ENCODE data around the gene HSPA12A.

HSPA12A gene, protein sequence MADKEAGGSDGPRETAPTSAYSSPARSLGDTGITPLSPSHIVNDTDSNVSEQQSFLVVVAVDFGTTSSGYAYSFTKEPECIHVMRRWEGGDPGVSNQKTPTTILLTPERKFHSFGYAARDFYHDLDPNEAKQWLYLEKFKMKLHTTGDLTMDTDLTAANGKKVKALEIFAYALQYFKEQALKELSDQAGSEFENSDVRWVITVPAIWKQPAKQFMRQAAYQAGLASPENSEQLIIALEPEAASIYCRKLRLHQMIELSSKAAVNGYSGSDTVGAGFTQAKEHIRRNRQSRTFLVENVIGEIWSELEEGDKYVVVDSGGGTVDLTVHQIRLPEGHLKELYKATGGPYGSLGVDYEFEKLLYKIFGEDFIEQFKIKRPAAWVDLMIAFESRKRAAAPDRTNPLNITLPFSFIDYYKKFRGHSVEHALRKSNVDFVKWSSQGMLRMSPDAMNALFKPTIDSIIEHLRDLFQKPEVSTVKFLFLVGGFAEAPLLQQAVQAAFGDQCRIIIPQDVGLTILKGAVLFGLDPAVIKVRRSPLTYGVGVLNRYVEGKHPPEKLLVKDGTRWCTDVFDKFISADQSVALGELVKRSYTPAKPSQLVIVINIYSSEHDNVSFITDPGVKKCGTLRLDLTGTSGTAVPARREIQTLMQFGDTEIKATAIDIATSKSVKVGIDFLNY

DNA sequence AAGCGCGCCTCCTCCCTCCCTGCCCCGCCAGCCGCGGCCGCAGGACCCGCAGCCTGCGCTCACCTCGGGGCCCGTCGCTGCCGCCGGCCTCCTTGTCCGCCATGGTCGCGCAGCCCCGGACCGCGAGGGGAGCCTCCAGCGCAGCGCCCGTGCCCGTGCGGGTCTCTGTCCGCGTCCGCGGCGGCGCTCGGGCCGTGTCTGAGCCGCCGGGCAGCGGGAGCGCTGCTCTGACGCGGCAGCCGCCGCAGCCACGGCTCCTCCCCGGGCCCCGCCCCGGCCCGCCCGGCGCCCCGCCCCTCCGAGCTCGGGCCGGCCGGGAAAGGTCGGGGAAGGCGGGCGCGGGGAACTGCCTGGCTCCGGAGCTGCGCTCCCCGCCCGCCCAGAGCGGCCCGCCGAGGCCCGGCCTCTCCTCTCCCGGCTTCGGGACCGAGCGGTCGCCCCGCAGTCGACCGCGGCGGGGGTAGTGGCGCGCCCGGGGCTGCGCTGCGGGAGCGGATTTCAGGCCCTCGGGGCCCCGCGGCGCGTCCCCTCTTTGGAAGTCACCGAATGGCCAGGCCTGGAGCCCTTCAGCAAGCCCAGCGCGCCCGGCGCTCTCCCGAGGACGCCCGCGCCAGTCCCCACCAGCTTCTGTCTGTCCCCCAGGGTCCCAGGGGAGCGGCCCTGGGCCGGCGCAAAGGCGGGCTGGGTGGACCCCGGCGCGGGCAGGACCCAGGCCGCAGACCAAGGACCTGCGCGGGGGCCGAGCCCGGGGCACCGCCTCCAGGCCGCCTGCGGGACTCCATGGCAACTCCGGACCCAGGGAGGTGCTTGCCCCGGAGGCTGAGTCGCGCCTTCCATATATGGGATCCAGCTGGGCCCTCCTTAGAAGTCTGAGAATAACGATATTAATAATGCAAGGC, at the start of gene HSPA12A:
Gene HSPA12A (minus strand): TSS at position 200 of the 899 bp plus-strand sequence. CDS start 97 bp downstream, at position 103.
- DNase-seq (ENCODE audit: low spot score): peak; percentile 77

DNA sequence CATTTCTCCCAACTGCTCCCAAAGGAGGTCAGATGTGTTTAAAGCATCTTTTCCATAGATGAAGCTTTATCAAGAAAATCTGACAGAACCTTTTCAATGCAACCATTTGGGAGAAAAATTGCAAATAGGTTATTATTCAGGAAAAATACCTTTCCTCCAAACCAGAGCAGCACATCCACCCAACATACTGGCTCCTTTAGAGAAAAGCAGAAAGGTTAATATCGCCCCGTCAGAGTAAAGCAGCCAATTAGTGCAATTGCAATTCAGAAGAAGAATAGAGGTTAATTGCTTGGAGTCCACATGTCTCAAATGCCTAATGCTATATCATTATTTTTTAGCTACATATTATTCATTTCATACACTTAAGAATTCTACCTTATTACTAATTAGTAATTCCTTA, 48.9 kb upstream of the HSPA12A start:
- no peak for DNase-seq (ENCODE audit: low spot score)

DNA sequence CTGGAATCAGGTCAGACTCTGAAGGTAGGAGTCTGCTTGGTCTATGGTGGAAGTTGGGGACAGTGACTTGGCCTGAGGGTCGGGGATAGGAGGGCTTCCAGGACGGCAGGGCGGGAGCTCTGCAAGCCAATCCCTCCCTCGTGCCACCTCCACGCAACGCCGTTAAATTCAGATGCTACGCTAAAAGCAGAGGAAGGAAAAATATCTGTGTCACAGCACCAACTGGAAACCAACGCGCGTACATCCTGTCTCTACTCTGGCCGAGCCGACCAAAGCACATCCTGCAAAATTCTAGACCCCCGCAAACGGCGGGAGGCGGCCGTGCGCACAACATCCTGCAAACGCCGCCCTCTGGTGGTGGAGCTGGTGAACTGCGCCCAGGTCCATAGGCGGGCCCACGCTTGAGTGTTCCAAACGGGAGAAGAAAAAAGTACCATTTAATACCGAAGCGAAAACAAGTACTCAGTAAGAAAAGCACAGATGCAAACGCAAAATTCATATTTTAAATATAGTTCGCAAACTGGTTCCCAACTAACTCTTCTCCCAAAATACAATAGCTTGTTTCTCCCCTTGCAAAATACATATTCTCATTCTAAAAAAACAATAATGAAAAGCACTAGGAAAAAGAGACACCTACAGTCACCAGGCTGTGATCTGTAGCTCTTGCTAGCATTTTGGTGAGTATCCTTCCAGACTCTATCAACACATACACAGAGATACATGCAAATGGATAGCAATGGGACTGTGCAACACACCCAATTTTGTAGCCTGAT, 45.7 kb upstream of the HSPA12A start:
- DNase-seq (ENCODE audit: low spot score): peak; percentile 64

DNA sequence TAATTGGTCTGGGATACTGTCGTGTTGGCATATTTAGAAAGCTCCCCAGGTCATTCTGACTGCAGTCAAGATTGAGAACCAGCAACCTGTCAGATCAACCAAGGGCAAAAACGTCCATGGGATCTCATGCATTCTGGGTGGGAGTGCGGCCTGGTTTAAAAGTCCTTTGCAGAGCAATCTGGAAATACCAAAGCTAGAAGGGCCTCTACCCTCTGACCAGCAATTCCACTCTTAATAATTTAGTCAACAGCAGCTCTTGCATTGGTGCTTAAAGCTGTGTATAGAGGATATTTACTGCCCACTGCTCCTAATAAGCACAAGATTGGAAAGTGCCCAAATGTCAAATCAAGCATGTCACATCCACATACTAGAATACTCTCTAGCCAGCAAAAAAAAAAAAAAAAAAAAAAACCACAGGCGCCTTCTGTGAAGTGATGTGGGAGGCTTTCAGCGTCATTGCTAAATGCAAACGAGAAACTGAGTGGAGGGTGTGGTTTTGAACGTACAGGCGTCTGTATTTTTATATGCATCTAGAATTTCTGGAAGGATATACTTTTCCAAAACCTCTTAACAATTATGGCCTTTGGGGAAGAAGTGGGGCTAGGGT, 44.8 kb upstream of the HSPA12A start:
- no peak for DNase-seq (ENCODE audit: low spot score)

DNA sequence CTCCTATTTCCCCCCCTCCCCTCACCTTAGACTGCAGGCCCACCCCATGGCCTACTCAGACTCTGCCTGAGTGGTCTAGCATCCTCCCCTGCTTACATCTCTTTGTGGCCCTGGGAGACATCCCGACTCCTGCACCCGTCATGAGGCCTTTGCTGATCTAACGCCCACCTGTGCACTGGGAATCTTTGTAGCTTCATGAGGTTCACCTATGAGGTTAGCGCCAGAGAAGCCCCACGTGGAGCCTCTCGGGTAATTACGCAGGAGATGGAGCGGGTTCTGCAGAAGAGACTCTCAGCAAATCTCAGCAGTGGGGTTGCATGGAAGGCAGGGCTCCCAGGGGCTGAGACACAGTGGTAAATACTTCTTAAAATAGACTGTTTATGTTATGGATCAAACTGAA, 43.5 kb upstream of the HSPA12A start:
- no peak for DNase-seq (ENCODE audit: low spot score)

DNA sequence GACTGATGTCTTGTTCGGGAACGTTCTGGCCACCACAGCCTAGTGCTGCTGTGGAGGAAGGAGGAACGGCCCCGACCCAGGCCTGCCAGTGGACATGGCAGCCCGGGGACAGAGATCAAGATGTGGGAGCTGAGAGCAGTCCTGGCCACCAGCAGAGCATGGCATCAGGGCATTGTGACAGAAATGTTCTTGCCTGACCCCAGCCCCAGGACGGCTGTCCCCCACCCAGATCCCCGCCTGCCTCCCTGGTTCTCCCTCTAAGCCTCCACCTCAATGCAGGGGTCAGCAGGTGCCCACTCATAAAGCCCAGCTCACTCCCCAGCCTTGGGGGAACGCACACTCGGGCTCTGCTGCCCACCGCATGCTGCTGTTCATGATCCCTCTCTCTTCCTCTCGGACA, 42.9 kb upstream of the HSPA12A start:
- DNase-seq (ENCODE audit: low spot score): no peak

DNA sequence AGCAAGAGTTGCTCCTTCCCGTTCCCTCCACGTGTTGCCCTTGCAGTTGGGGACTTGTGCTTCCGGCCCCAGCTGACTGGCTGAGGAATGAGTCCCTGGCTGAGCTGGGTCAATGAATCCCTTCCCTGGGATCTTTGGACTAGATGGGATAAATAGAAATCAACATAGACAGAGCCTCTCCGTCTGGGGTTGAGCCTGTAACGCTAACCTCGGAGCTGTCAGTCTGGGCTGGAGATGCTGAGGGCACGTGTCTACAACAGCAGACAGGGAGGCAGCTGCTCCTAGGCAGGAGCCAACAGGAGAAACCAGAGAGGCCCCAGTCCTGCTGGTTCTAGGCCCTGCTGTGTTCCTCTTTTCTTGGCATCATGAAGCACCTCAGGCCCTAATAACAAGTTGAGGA, 42.3 kb upstream of the HSPA12A start:
- no peak for DNase-seq (ENCODE audit: low spot score)

DNA sequence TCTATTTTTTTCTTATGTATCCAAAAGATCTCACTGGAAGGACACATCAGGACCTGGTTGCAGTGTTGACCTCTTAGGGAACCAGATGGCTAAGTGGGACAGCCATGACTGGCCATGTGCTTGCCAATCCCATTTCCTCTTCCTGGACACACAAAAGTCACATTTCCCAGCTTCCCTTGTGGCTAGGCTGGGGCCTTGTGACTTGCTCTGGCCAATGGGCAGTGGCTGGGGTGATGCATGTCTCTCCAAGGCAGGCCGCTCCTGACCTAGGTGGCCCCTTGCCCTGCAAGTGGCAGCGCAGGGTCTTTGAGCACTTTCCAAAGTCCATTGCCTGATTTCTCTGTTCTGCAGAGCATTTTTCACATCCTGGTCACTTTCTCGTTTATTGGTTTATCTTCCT, 41.7 kb upstream of the HSPA12A start:
- no peak for DNase-seq (ENCODE audit: low spot score)

DNA sequence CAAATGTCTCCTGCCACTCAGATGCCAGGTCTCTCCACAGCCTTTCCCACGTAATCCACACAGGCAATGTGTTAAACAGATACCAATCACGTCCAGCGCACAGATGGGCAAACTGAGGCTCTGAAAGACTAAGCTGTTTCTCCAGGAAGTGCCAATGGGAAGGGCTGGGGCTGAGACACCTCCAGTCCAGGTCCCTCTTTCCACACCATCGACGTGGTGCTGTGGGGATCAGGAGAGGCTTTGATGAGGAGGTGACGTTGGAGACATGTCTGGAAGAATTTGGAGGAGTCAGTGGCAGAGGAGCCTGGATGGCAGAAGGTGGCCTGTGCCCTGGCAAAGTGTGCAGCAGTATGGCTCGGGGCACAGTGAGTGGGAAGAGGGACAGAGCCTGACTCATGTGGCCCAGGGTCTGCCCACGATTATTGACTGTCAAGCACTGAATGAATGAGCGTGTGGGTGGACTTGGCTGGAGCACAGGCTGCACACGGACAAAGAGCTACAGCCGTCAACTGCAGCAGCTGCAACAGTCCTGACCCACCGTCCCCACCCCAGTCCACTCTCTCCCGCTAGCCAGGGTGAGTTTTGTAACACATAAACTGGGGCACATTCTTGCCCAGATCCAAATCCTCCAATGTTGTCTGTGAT, 40.8 kb upstream of the HSPA12A start:
- DNase-seq (ENCODE audit: low spot score): no peak

DNA sequence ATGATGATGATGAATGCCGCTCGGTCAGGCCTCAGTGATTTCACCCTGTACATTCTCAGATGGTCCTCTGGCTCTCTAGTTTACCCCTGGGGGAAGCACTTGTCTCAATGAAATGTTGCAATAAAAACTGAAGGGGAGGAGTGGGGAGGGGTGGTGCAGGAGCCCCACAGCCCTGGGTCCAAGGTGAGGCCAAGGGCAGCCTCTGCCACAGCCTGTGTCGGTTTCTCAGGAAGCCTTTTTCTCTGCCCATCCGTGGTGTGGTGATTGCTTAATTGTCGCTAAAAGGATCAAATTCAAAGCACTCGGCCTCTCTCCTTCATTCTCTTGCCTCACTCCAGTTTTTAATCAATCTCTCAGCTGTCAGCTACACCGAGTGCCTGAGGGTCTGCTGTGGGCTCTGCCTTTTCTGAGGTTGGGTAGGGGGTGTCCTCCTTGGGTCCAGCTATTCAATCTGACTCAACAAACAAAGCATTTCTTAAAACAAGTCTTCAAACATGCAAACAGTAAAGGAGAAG, 39.1 kb upstream of the HSPA12A start:
- DNase-seq (ENCODE audit: low spot score): no peak

DNA sequence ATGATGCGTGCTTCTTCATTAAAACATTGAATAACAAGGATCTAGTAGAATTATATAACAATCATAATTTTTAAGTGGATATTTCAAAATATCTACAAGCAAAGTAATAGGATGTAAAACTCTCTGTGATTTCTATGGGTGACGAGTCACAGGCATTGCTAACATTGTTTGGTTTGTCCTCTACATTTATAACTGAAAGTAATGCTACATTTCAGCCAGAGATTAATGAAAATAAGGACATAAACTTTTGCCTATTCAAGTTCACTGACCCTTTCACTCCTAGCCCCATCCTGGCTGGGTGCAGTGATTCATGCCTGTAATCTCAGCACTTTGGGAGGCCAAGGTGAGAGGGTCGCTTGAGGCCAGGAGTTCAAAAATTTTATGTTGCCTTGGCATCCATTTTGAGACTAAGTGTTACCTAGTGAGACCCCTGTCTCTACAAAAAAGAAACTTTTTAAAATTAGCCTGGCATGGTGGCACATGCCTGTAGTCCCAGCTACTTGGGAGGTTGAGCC, 38.4 kb upstream of the HSPA12A start:
- DNase-seq (ENCODE audit: low spot score): no peak

DNA sequence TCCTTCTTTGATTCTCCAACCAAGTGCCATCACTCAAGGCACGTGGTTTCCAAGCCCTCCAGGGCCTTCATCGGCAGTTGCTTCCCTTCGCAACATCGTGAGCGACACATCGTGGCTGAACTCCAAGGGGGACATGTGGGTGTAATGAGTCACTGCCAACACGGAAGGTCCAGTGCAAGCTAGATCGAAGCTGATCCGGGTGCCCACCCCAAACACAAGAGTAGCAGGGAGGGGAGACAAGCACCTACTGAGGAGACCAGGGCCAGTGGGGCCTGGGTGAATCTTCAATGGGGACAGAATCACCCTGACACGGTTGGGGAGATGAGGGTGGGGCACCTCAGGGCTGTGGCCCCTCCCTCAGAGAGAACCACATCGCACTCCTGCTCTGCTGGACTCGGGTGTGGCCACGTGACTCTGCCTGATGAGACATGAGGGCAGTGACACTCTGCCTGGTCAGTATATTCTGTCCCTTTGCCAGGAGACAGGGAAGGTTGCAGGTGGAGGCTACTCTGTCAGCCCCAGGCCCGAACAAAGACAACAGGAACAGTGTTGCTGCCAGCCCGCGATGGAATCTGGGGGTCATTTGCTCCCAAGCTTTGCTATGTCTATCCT, 36.8 kb upstream of the HSPA12A start:
- no peak for DNase-seq (ENCODE audit: low spot score)

DNA sequence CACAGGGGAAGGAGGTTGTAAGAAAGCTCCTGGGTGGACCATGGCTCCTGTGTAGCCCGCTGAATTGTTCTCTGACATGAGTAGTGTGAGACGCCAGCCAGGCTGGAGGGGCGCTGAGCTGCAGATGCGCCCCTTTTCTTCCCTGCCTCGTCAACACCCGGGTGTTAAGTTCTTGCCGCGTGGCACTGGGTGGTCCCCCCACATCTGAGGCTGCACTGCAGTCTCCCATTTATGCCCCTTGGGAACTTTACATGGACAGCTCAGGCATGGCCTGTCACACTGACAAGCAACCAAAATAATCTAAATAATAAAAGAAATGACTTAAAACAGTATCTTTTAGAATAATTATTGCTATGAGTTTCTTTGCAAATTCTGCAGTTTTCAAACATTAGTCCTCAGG, 34.6 kb upstream of the HSPA12A start:
- no peak for DNase-seq (ENCODE audit: low spot score)

DNA sequence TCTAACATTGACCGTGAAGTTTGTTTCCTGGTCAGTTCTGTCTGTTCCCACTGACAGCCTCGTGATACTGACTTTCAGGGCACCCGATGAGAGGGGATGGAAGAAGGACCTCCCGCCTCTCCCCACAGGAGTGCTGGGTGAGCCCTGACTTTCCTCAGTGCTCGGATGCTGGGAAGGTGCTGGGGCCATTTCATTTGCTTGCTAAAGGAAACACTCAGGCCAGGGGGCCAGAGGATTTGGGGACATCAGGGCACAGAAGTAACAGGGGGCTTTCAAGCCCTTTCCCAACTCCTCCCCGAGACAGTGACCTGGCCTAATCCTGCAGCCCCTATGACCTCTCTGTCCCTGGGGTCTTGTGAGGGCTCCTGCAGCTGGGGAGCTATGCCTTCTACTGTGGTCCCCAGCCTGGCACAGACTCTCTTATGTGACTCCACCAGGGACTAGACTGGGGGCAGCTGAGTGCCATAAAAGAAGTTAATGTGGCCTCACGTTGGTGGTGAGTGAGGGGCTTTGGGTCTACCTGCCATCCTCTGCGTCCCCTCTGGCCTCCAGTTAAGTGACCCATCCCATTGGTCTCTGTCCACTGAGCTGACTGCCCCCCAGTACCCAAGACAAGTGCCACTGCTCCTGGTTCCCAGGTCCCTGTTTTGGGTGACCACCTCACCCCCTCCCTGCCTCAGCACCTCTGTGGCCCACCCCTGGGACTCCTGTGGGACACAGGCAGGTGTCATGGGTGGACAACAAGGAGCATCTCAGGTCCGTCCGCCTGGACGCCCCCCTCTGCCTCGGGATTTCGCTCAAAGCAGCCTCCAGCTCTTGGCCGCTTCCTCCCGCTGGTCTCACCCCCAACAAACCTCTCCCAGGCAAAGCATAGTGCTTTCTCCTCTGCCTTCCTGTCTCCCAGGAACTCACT, 33.4 kb upstream of the HSPA12A start:
- DNase-seq (ENCODE audit: low spot score): no peak

DNA sequence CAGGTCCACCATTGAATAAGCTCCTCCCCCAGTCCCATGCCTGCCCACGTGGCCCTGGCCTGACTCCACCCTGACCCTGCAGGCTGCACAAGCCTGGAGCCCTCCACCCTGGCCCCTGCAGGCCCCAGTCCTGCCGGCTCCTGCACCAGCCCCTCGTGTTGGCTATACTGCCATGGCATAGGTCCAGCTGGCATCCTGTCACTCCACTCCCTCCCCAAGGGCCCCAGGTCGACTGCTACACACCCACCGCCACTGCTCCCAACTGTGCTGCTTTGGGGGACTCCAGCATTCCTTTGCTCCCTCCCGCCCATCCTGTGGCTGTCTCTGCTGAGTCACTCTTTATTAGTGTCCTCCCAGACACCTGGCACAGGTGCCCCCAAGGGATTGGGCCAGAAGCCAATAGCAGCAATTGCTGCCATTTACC, 32.4 kb upstream of the HSPA12A start:
- DNase-seq (ENCODE audit: low spot score): no peak

DNA sequence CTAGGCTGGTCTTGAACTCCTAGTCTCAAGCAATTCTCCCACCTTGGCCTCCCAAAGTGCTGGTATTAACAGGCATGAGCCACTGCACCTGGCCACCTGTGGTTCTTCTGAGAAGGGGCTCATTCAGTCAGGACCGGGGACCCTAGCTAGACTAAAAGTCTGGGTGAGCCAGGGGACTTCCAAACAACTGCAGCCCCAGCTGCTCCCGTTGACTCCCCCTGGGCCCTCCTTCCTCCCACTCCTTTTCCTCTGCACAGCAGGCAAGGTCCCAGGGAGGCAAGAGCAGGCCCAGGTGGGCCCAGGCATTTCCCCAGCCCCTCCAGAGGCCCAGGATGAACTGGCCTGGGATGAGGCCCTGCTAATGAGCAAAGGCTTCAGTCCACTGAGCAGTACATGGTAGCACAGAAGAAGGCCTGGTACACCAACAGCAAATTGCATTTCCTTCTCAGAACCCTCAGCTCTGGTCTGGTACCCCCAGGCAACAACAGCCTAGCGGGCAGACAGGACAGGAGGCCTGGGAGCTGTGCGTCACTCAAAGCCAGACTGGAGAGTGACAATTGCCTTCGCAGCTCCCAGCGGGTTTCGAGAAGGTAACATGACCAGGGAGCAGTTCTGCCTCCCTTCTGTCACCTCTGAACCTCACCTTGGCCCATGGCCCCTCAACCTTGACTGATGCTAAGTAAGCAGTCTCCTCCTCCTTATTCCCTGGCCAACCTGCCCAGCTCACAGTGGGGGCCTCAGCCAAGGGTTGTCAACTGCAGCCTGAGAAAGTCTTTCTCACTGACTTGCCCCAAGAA, 30.7 kb upstream of the HSPA12A start:
- no peak for DNase-seq (ENCODE audit: low spot score)

DNA sequence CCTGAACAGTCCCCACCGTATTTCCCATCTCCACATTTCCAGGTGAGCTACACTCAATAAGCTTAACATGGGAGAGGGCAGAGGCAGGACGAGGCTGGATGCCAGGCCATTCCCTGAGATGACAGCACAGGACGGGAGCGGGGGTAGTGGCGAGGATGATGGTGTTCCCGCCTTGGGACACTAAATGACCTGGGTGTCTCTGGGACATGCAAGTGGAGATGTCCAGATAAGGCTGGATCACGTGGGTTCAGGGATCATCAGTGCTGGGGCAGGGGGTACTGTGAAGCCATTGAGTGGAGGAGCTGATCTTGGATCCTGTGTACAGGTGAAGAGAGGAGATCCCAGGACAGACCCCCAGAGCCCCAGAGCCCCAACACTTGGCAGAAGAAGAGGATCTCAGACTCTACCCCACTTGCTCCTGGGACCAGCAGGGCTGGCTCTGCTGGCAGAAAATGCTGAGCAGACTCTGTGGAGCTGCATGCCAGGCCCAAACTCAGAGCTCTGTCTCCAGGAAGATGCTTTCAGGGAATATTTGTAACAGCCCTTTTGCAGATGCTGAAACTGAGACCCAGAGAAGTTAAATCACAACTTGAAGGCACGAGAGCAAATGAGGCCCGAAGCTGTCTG, 29.7 kb upstream of the HSPA12A start:
- DNase-seq (ENCODE audit: low spot score): no peak
